ENCODE data around the gene MIA. TPM values are rescaled to one million over a fixed set of nuclear protein-coding genes. Genes with fewer than 3 reads are reported as not detected.

Gene MIA
- total and polyA plus RNA-seq, 9 of the 15 experiments (the other 6 are each of a cell fraction or from before 2014, with no cell fraction given), result 0.21 TPM; not detected in 8

DNA sequence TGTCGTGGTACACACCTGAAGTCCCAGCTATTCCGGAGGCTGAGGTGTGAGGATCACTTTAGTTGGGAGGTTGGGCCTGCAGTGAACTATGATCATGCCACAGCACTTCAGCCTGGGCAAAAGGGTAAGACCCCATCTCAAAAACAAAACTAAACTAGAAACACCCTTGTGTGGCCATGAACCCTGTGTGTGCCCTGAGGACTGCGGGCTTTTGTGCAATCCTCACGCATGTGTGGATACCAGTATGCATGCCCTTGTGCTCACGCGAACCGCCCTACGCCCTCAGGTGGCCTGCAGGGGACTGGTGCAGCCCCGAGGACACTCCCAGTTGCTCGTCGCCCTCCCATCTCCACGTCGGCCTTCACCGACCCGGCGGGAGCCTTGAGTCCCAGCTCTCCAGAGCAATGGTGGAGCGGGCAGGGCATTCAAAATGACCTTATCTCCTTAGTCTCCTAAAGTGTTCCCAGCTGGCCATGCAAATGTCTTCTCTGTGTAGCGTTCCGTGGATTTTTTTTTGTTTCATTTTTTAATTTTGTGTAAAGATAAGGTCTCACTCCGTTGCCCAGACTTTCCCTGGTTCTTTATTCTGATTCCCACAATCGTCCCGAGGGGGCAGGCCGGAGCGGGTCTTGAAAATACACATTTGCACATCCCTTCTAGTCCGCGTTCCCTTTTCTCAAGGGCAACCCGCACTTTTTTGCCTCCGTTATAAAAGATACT, 22.8 kb downstream of the MIA start (continued):
- TF ChIP-seq, protein P1, sequence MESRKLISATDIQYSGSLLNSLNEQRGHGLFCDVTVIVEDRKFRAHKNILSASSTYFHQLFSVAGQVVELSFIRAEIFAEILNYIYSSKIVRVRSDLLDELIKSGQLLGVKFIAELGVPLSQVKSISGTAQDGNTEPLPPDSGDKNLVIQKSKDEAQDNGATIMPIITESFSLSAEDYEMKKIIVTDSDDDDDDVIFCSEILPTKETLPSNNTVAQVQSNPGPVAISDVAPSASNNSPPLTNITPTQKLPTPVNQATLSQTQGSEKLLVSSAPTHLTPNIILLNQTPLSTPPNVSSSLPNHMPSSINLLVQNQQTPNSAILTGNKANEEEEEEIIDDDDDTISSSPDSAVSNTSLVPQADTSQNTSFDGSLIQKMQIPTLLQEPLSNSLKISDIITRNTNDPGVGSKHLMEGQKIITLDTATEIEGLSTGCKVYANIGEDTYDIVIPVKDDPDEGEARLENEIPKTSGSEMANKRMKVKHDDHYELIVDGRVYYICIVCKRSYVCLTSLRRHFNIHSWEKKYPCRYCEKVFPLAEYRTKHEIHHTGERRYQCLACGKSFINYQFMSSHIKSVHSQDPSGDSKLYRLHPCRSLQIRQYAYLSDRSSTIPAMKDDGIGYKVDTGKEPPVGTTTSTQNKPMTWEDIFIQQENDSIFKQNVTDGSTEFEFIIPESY (CRISPR knock-in tag; IDR thresholded peaks at IDR 0.05), result peak; percentile 25; the same call in 1 of the 2 replicates
- 0 out of 2 replicates have a peak, but pooled peaks have one; percentile 48 for TF ChIP-seq CC2D1A (IDR thresholded peaks at IDR 0.05)
- TF ChIP-seq, protein P2, sequence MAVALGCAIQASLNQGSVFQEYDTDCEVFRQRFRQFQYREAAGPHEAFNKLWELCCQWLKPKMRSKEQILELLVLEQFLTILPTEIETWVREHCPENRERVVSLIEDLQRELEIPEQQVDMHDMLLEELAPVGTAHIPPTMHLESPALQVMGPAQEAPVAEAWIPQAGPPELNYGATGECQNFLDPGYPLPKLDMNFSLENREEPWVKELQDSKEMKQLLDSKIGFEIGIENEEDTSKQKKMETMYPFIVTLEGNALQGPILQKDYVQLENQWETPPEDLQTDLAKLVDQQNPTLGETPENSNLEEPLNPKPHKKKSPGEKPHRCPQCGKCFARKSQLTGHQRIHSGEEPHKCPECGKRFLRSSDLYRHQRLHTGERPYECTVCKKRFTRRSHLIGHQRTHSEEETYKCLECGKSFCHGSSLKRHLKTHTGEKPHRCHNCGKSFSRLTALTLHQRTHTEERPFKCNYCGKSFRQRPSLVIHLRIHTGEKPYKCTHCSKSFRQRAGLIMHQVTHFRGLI (CRISPR knock-in tag; IDR thresholded peaks at IDR 0.05), result no peak
- TF ChIP-seq CBX1 (IDR thresholded peaks at IDR 0.05; ENCODE audit: low read depth), result peak; percentile 31; the same call in 1 of the 2 replicates
- TF ChIP-seq ZNF324 (CRISPR knock-in tag; IDR thresholded peaks at IDR 0.05), result no peak
- TF ChIP-seq ZBTB26 (CRISPR knock-in tag; IDR thresholded peaks at IDR 0.05), result peak; percentile 82; the same call in 1 of the 2 replicates
- TF ChIP-seq ARID1B (IDR thresholded peaks at IDR 0.05), result peak; percentile 53; the same call in 1 of the 2 replicates
- peak; percentile 82; the same call in 1 of the 2 replicates for TF ChIP-seq CREB3 (tag; conservative IDR thresholded peaks at IDR 0.05; ENCODE audit: low read depth)
- TF ChIP-seq THRB (CRISPR knock-in tag; conservative IDR thresholded peaks at IDR 0.05), result 0 out of 2 replicates have a peak, but pooled peaks have one; percentile 68

Measured in K562 (cell line).